ENCODE data around the gene ZNF436.
"Not testable (repeated sequence)": the region's sequence is repeated elsewhere in the genome, so short reads cannot be mapped to it uniquely, and the experiment has no call there.

ZNF436 gene

GRCh38 chr1:23392125-23392855, 22.7 kb upstream of the ZNF436 start:
- FAIRE-seq, result peak; percentile 26

GRCh38 chr1:23389837-23390321, 20.2 kb upstream of the ZNF436 start:
- no peak for FAIRE-seq

GRCh38 chr1:23387494-23387893, 17.9 kb upstream of the ZNF436 start:
- FAIRE-seq, result no peak

GRCh38 chr1:23385119-23385621, 15.5 kb upstream of the ZNF436 start:
- no peak for FAIRE-seq

GRCh38 chr1:23384312-23385058, 14.8 kb upstream of the ZNF436 start:
- no peak for FAIRE-seq

- FAIRE-seq, result no peak
Measured at GRCh38 chr1:23383577-23384311, 14.1 kb upstream of the ZNF436 start.

GRCh38 chr1:23381233-23381885, 11.7 kb upstream of the ZNF436 start:
- no peak for FAIRE-seq

- no peak for FAIRE-seq
Measured at GRCh38 chr1:23380719-23381118, 11.1 kb upstream of the ZNF436 start.

GRCh38 chr1:23380236-23380635, 10.6 kb upstream of the ZNF436 start:
- FAIRE-seq, result not testable (repeated sequence)

GRCh38 chr1:23376890-23377811, 7.5 kb upstream of the ZNF436 start:
- FAIRE-seq, result no peak

GRCh38 chr1:23374079-23374735, 4.6 kb upstream of the ZNF436 start:
- not testable (repeated sequence) for FAIRE-seq

GRCh38 chr1:23371987-23372880, 2.6 kb upstream of the ZNF436 start:
- FAIRE-seq, result no peak

GRCh38 chr1:23370709-23371584, 1.3 kb upstream of the ZNF436 start:
- no peak for FAIRE-seq

- FAIRE-seq, result no peak
Measured at GRCh38 chr1:23370330-23370708, 683 bp upstream of the ZNF436 start.

GRCh38 chr1:23368562-23369334, 888 bp downstream of the ZNF436 start:
- FAIRE-seq, result no peak

GRCh38 chr1:23367791-23368561, 1.7 kb downstream of the ZNF436 start:
- FAIRE-seq, result peak; percentile 95

GRCh38 chr1:23367451-23367790, 2.2 kb downstream of the ZNF436 start:
- FAIRE-seq, result no peak
